ENCODE results near the gene HEMGN.

The HEMGN gene

GRCh38 chr9:97895211-97895610, 42.8 kb downstream of the HEMGN start:
- no peak for DNase-seq (ENCODE audit: low read depth in 2 of 2)

GRCh38 chr9:97892421-97892820, 45.6 kb downstream of the HEMGN start:
- no peak for DNase-seq (ENCODE audit: low read depth in 2 of 2)

- DNase-seq (ENCODE audit: low read depth in 2 of 2), result no peak
Observed at GRCh38 chr9:97891736-97892135, 46.2 kb downstream of the HEMGN start.

GRCh38 chr9:97889941-97890887, 47.8 kb downstream of the HEMGN start:
- DNase-seq (ENCODE audit: low read depth in 2 of 2), result peak in 1 of 2 donors; percentile 41

GRCh38 chr9:97880336-97880735, 57.6 kb downstream of the HEMGN start:
- no peak for DNase-seq (ENCODE audit: low read depth in 2 of 2)
